Esophagus squamous epithelium (tissue), 4 donors: ENCODE measurements around the gene SEMA5B.

Experiments used
- POLR2A ChIP-seq, 4 donors: fragments of 450-650 bp; IDR thresholded peaks; one replicate each; pipeline ENCODE4 v1.6.1; 2017; ENCODE audit warnings: antibody characterized with exemption in 4 of 4, mild to moderate bottlenecking in 4 of 4, moderate library complexity in 3 of 4
- TF ChIP-seq, protein P1 (sequence below), 6 experiments: fragments of 450-650 bp in 4 of 6; fragments of 200-600 bp in 2 of 6; sonication (generic) in 2 of 6; IDR thresholded peaks; one replicate each; pipeline ENCODE4 v1.5.1; 2016 to 2019; ENCODE audit warnings: antibody characterized with exemption in 6 of 6, mild to moderate bottlenecking in 4 of 6, moderate library complexity in 4 of 6

DNA sequence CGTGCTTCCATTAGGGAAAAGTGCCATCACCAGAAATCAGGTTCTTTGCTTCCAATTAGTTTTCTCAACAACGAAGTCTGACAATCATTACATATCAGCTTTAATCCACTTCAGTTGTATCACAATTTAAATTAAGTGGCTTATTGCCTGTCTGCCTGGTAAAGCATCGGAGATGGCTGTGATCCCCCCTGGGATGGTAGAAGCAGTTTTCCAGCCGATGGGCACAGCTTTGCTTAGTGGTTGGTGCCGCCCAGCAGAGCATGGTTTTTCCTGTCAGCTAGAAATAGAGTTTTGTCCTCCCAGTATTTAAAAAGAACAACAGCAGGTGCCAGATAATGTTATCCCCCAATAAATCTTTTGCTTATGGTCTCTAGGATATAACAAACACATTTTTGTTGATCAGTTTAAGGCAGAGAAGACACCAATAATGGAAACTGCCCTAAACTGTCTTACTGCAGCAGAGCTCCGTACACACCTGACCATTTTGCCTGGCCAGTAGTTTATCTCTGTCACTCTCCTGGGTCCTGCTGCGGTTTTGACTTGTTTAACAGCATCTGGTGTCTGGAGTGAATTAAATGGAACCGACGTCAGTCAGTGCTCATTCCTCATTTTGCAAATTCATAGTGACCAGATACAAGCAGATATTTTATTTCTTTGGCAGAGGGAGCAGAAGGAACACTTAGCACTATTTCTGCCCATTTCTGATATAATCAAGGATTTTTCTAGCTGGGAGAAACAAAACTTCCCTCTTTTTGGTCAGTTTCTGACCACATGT lies 153.6 kb downstream of the SEMA5B start:
- TF ChIP-seq, protein P1, sequence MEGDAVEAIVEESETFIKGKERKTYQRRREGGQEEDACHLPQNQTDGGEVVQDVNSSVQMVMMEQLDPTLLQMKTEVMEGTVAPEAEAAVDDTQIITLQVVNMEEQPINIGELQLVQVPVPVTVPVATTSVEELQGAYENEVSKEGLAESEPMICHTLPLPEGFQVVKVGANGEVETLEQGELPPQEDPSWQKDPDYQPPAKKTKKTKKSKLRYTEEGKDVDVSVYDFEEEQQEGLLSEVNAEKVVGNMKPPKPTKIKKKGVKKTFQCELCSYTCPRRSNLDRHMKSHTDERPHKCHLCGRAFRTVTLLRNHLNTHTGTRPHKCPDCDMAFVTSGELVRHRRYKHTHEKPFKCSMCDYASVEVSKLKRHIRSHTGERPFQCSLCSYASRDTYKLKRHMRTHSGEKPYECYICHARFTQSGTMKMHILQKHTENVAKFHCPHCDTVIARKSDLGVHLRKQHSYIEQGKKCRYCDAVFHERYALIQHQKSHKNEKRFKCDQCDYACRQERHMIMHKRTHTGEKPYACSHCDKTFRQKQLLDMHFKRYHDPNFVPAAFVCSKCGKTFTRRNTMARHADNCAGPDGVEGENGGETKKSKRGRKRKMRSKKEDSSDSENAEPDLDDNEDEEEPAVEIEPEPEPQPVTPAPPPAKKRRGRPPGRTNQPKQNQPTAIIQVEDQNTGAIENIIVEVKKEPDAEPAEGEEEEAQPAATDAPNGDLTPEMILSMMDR (IDR thresholded peaks at IDR 0.05): no peak
- no peak for TF ChIP-seq POLR2A (IDR thresholded peaks at IDR 0.05)
